Activated T-cell treated with anti-CD3 and anti-CD28 coated beads, Interleukin-2, amount 50 U/mL, for 48 hours (primary cell): Measurements from ENCODE around the gene ZNF442.
"Not testable (repeated sequence)": the region's sequence is repeated elsewhere in the genome, so short reads cannot be mapped to it uniquely, and the experiment has no call there.

ENCODE experiments used
- DNase-seq, 2 experiments: peaks; one replicate each; pipeline ENCODE4 v3.0.0-alpha.2; 2020

The ZNF442 gene

DNA sequence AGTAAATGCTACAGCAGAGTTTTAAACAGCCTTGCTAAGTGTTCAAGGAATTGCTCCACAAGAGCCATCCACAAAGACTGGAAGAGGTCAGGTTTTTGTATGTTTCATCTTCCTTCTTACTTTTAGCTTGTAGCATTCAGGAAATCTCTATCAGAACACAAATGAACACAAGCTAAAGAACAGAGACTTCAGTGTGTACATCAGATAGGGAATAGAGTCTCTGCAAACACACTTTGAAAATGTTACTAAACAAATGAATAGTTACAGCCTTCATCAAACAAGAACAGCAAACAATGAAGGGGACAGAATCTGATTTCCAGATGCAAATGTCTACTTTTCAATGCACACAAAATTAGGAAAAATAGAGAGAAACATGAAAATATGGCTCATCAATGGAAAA, 39.8 kb downstream of the ZNF442 start:
- no peak for DNase-seq

DNA sequence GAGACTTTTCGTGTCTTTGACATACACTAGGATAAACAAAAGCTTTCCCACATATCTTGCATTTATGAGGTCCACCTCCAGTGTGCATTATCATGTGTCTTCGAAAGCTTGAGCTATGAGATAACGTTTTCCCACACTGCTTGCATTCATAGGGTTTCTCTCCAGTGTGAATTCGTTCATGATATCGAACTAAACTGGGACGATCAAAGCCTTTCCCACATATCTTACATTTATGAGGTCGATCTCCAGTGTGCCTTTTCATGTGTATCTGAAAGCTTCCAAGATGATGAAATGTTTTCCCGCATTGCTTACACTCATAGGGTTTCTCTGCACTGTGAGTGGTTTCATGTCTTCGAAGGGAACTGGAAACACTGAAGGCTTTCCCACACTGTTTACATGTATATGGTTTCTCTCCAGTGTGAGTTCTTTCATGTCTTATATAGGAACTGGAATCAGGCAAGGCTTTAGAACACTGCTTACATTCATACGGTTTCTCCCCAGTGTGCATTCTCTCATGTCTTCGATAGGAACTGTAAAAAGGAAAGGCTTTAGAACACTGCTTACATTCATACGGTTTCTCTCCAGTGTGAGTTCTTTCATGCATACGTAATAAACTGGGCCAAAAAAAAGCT, 46.6 kb downstream of the ZNF442 start:
- DNase-seq: no peak

GRCh38 chr19:12314553-12314952, 50.9 kb downstream of the ZNF442 start:
- DNase-seq: no peak

DNA sequence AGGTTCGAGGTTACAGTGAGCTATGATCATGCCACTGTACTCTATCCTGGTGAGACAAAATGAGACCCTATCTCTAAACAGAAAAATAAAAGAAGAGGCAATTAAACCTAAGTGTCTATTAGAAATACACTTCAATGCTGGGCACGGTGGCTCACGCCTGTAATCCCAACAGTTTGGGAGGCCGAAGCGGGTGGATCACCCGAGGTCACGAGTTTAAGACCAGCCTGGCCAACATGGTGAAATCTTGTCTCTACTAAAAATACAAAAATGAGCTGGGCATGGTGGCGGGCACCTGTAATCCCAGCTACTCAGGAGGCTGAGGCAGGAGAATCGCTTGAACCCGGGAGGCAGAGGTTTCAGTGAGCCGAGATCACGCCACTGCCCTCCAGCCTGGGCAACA, 56.6 kb downstream of the ZNF442 start:
- not testable (repeated sequence) for DNase-seq
